GM12878 (cell line): ENCODE results near the gene IMMP2L. TPM values are rescaled to one million over a fixed set of nuclear protein-coding genes. Genes with fewer than 3 reads are reported as not detected.

Experiments
- ATAC-seq: fragments of 200-7000 bp; cut with Tn5 transposase; 3 replicates; pipeline ENCODE4 v1.9.1; 2020; ENCODE audit warnings: mild to moderate bottlenecking, moderate library complexity
- BruUV-seq: library from RNA; stranded (reverse); fragments of 400-500 nt; replicated peaks from 2 replicates; lab custom pipeline; 2021; lab: Mats Ljungman, UMichigan
- CTCF ChIA-PET: fragments of 300-600 bp; sonication (Branson Sonifier 250); formaldehyde crosslinking; extraction: SDS; loops from one replicate; lab custom pipeline; 2021; ENCODE audit warnings: inconsistent platforms; lab: Yijun Ruan, JAX
- POLR2A ChIA-PET: fragments of 350-600 bp; formaldehyde crosslinking; extraction: SDS; loops from one replicate; lab custom pipeline; 2021; ENCODE audit warnings: inconsistent platforms; lab: Charles Lee
- RAD21 ChIA-PET: fragments of 300-600 bp; sonication (Branson Sonifier 250); formaldehyde crosslinking; loops from one replicate; lab custom pipeline; 2023; ENCODE audit warnings: antibody characterized with exemption; ENCODE audit not compliant: unreplicated experiment; lab: Charles Lee
- SMC1A ChIA-PET: fragments of 300-600 bp; sonication (Branson Sonifier 250); formaldehyde crosslinking; loops from one replicate; lab custom pipeline; 2023; ENCODE audit not compliant: unreplicated experiment, uncharacterized antibody; lab: Charles Lee
- DNase-seq: peaks from one replicate; pipeline ENCODE4 v3.0.0-alpha.2; 2011; ENCODE audit warnings: low read depth, low spot score
- FAIRE-seq: peaks from 3 replicates; lab custom pipeline; 2011; peaks lifted over from hg19 to GRCh38; lab: Jason Lieb, UNC
- H2AFZ ChIP-seq: 2 replicates; pipeline ENCODE4 v1.6.0; 2011; ENCODE audit warnings: low read depth, low read length, control low read depth; ENCODE audit not compliant: control insufficient read depth
- H3K27ac ChIP-seq: 2 replicates; pipeline ENCODE4 v1.5.1; 2011; ENCODE audit warnings: control low read depth; ENCODE audit not compliant: control insufficient read depth, insufficient read depth
- H3K27me3 ChIP-seq, 2 experiments: replicated peaks in 1 of 2; 2 replicates each; pipeline versions ENCODE4 v1.6.0 to v1.6.1; 2011; ENCODE audit warnings: low read length in 1 of 2; ENCODE audit not compliant: control insufficient read depth in 2 of 2, insufficient read depth in 2 of 2
- H3K36me3 ChIP-seq, 2 experiments: 2 replicates each; pipeline ENCODE4 v1.5.1; 2011; ENCODE audit warnings: low read length in 1 of 2; ENCODE audit not compliant: control insufficient read depth in 2 of 2, insufficient read depth in 2 of 2
- H3K4me1 ChIP-seq: 2 replicates; pipeline ENCODE4 v1.6.1; 2011; ENCODE audit warnings: mild to moderate bottlenecking, low read length, moderate library complexity, mixed read lengths; ENCODE audit not compliant: control insufficient read depth, insufficient read depth
- H3K4me2 ChIP-seq: 2 replicates; pipeline ENCODE4 v1.6.0; 2011; ENCODE audit warnings: control low read depth; ENCODE audit not compliant: control insufficient read depth, insufficient read depth
- H3K4me3 ChIP-seq: fragments of 200-600 bp; sonication (generic); 2 replicates; pipeline ENCODE4 v1.5.1; 2016
- H3K79me2 ChIP-seq: 2 replicates; pipeline ENCODE4 v1.6.0; 2011; ENCODE audit warnings: low read length; ENCODE audit not compliant: control insufficient read depth, insufficient read depth
- H3K9ac ChIP-seq: 2 replicates; pipeline ENCODE4 v1.8.0; 2011; ENCODE audit warnings: low read length, control low read depth, mixed read lengths; ENCODE audit not compliant: control insufficient read depth, insufficient read depth
- H3K9me3 ChIP-seq: replicated peaks from 3 replicates; pipeline ENCODE4 v1.5.1; 2011; ENCODE audit warnings: mild to moderate bottlenecking, low read length; ENCODE audit not compliant: control insufficient read depth, insufficient read depth
- H4K20me1 ChIP-seq: 2 replicates; pipeline ENCODE4 v1.6.0; 2011; ENCODE audit not compliant: control insufficient read depth, insufficient read depth
- ATF7 ChIP-seq: fragments of 450-650 bp; IDR thresholded peaks from 2 replicates; pipeline ENCODE4 v1.6.1; 2016; ENCODE audit warnings: low read depth, mild to moderate bottlenecking
- BRCA1 ChIP-seq: IDR thresholded peaks from 2 replicates; pipeline ENCODE4 v1.6.1; 2011; ENCODE audit warnings: low read depth, low read length, improper control_type of control experiment
- CHD2 ChIP-seq: IDR thresholded peaks from 2 replicates; pipeline ENCODE4 v1.6.1; 2011; ENCODE audit warnings: low read depth, low read length, improper control_type of control experiment, borderline replicate concordance
- CREM ChIP-seq: IDR thresholded peaks from 2 replicates; pipeline ENCODE4 v1.6.1; 2014; ENCODE audit warnings: antibody characterized with exemption, low read depth
- NR2C1 ChIP-seq: fragments of 450-650 bp; IDR thresholded peaks from 2 replicates; pipeline ENCODE4 v1.6.1; 2017; ENCODE audit warnings: antibody characterized with exemption, mild to moderate bottlenecking, moderate library complexity
- SMC3 ChIP-seq: IDR thresholded peaks from 2 replicates; pipeline ENCODE4 v1.6.1; 2011; ENCODE audit warnings: low read length, improper control_type of control experiment, borderline replicate concordance
- SPI1 ChIP-seq: IDR thresholded peaks from 2 replicates; pipeline ENCODE4 v1.6.1; 2011; ENCODE audit warnings: low read depth, mild to moderate bottlenecking, low read length, moderate library complexity, borderline replicate concordance; ENCODE audit not compliant: insufficient read depth
- SREBF2 ChIP-seq: IDR thresholded peaks from 2 replicates; pipeline ENCODE4 v1.6.1; 2012; ENCODE audit warnings: mild to moderate bottlenecking, low read length
- STAT3 ChIP-seq: IDR thresholded peaks from 2 replicates; pipeline ENCODE4 v1.6.1; 2011; ENCODE audit warnings: low read depth, low read length, improper control_type of control experiment
- ZNF217 ChIP-seq: fragments of 450-650 bp; IDR thresholded peaks from 2 replicates; pipeline ENCODE4 v1.6.1; 2017; ENCODE audit warnings: antibody characterized with exemption, mild to moderate bottlenecking
- WGBS: methylation state at CpG from one replicate; pipeline ENCODE4 v1.1.6; 2016; ENCODE audit warnings: low lambda C conversion rate; ENCODE audit not compliant: insufficient replicate concordance, insufficient coverage; ENCODE audit errors: missing lambda C conversion rate; 5-methylcytosine and 5-hydroxymethylcytosine counted together
- in situ Hi-C: fragments of 300-500 bp; cut with MboI; formaldehyde crosslinking; loops from 9 replicates; pipeline ENCODE4 v1.14.3; 2018; ENCODE audit warnings: mixed read lengths
- intact Hi-C: fragments of 100-400 bp; cut with micrococcal nuclease; formaldehyde crosslinking; loops from one replicate; pipeline ENCODE4 v1.14.2; 2022; ENCODE audit not compliant: unreplicated experiment
- polyA plus RNA-seq, 11 experiments: library from polyadenylated mRNA; depleted of rRNA in 4 of 11; unstranded in 6 of 11; stranded (reverse) in 5 of 11; fragments of >200 nt; fragmentation: Nextera tagmentation in 4 of 11; fragmentation: Illumina TruSeq in 1 of 11; extraction: Ambion mirVana in 4 of 11; extraction: Trizol in 1 of 11; gene quantifications; 1 replicate in 1 of 11; 2 replicates in 10 of 11; pipeline versions ENCODE4 v1.2.1 to v1.2.3, GENCODE V29; 2011 to 2016; ENCODE audit warnings: inconsistent platforms in 2 of 11, missing spikeins in 2 of 11, low read depth in 1 of 11
- total RNA-seq, 4 experiments: library from RNA; depleted of rRNA in 3 of 4; stranded (reverse); fragments of >200 nt in 3 of 4; fragmentation: Illumina TruSeq in 1 of 4; extraction: Trizol in 1 of 4; gene quantifications; 2 replicates each; pipeline versions ENCODE4 v1.2.1 to v1.2.3, GENCODE V29; 2013 to 2021
- TF ChIP-seq, protein P1 (sequence below): IDR thresholded peaks from 2 replicates; pipeline ENCODE4 v1.6.1; 2011; ENCODE audit warnings: borderline replicate concordance, low read depth, mild to moderate bottlenecking, moderate library complexity, low read length; ENCODE audit not compliant: insufficient read depth, poor library complexity, severe bottlenecking
- TF ChIP-seq, protein P2 (sequence below): IDR thresholded peaks from 2 replicates; pipeline ENCODE4 v1.6.1; 2011; ENCODE audit warnings: low read depth, mild to moderate bottlenecking, low read length, moderate library complexity, borderline replicate concordance; ENCODE audit errors: extremely low read depth
- TF ChIP-seq, protein P3 (sequence below): IDR thresholded peaks from 2 replicates; pipeline ENCODE4 v1.6.1; 2011; ENCODE audit warnings: borderline replicate concordance, low read depth, mild to moderate bottlenecking, moderate library complexity, mixed read lengths, low read length; ENCODE audit not compliant: insufficient read depth; ENCODE audit errors: extremely low read length
- TF ChIP-seq, protein P4 (sequence below): IDR thresholded peaks from 2 replicates; pipeline ENCODE4 v1.6.1; 2012; ENCODE audit warnings: low read depth, low read length, improper control_type of control experiment
- TF ChIP-seq, protein P5 (sequence below): fragments of 450-650 bp; IDR thresholded peaks from 2 replicates; pipeline ENCODE4 v1.6.1; 2016; ENCODE audit warnings: mild to moderate bottlenecking

Gene IMMP2L
- total and polyA plus RNA-seq, 10 of the 15 experiments (the other 5 are each of a cell fraction or from before 2014, with no cell fraction given): 12.6 to 46.3 (median 19.6) TPM

DNA sequence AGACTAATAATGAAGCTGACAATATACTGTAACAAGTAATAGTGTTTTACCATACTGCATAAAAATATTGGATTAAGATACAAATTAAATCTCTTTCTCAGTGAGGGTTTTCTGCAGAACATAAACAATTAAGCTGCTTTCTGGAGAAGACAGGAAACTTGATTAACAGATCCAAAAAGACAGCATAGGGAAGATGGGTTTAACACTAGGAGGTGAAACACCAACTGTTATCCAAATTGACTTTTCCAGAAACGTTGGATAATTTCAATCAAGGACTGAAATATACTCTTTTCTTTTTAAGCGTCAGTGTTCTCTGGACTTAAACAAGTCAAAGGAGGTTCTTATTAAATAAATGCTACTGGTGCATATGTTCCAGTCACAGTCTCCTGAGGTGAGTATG, 45.3 kb upstream of the IMMP2L start (continued):
- TF ChIP-seq, protein P1, sequence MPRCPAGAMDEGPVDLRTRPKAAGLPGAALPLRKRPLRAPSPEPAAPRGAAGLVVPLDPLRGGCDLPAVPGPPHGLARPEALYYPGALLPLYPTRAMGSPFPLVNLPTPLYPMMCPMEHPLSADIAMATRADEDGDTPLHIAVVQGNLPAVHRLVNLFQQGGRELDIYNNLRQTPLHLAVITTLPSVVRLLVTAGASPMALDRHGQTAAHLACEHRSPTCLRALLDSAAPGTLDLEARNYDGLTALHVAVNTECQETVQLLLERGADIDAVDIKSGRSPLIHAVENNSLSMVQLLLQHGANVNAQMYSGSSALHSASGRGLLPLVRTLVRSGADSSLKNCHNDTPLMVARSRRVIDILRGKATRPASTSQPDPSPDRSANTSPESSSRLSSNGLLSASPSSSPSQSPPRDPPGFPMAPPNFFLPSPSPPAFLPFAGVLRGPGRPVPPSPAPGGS: no peak
- TF ChIP-seq NR2C1: no peak

DNA sequence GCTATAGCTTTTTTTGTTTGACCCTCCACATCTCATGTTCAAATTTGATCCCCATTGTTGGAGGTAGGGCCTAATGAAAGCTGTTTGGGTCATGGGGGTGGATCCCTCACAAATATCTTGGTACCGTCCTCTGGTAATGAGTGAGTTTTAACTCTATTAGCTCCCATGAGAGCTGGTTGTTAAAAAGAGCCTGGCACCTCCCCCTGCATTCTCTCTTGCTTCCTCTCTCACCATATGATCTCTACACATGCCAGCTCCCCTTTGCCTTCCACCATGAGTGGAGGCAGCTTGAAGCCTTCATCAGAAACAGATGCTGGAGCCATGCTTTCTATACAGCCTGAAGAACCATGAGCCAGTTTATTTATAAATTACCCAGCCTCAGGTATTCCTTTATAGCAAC, 43.0 kb upstream of the IMMP2L start:
- in situ Hi-C loops: no loop called here
- ChIA-PET SMC1A (no interaction called here), RAD21 (no interaction called here), POLR2A (no interaction called here), CTCF (no interaction called here)
- no peaks in the 10 kb centered on the region for H4K20me1 ChIP-seq
- no peaks in the 10 kb centered on the region for H3K27me3 ChIP-seq
- no peak for FAIRE-seq
- no peak overlapping the region for H3K4me3 ChIP-seq
- intact Hi-C loops: no loop called here
- H3K36me3 ChIP-seq: no peaks in the 10 kb centered on the region
- 0% methylated on average over 1 of the region's 1 CpG for WGBS
- H3K4me2 ChIP-seq: no peak overlapping the region
- DNase-seq: no peak
- H3K4me1 ChIP-seq: no peaks in the 10 kb centered on the region
- no peak overlapping the region for H3K9ac ChIP-seq
- no TSS peak for BruUV-seq
- TF ChIP-seq, protein P2, sequence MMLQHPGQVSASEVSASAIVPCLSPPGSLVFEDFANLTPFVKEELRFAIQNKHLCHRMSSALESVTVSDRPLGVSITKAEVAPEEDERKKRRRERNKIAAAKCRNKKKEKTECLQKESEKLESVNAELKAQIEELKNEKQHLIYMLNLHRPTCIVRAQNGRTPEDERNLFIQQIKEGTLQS: no peak
- TF ChIP-seq CREM (no peak), SREBF2 (no peak), STAT3 (no peak), SPI1 (no peak), ZNF217 (no peak), ATF7 (no peak), CHD2 (no peak), SMC3 (no peak), BRCA1 (no peak)
- TF ChIP-seq, protein P3, sequence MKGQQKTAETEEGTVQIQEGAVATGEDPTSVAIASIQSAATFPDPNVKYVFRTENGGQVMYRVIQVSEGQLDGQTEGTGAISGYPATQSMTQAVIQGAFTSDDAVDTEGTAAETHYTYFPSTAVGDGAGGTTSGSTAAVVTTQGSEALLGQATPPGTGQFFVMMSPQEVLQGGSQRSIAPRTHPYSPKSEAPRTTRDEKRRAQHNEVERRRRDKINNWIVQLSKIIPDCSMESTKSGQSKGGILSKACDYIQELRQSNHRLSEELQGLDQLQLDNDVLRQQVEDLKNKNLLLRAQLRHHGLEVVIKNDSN: no peak
- TF ChIP-seq, protein P4, sequence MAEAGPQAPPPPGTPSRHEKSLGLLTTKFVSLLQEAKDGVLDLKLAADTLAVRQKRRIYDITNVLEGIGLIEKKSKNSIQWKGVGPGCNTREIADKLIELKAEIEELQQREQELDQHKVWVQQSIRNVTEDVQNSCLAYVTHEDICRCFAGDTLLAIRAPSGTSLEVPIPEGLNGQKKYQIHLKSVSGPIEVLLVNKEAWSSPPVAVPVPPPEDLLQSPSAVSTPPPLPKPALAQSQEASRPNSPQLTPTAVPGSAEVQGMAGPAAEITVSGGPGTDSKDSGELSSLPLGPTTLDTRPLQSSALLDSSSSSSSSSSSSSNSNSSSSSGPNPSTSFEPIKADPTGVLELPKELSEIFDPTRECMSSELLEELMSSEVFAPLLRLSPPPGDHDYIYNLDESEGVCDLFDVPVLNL: no peak
- TF ChIP-seq, protein P5, sequence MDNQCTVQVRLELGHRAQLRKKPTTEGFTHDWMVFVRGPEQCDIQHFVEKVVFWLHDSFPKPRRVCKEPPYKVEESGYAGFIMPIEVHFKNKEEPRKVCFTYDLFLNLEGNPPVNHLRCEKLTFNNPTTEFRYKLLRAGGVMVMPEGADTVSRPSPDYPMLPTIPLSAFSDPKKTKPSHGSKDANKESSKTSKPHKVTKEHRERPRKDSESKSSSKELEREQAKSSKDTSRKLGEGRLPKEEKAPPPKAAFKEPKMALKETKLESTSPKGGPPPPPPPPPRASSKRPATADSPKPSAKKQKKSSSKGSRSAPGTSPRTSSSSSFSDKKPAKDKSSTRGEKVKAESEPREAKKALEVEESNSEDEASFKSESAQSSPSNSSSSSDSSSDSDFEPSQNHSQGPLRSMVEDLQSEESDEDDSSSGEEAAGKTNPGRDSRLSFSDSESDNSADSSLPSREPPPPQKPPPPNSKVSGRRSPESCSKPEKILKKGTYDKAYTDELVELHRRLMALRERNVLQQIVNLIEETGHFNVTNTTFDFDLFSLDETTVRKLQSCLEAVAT: no peak
- no peak overlapping the region for H2AFZ ChIP-seq
- no peak overlapping the region for H3K27ac ChIP-seq
- H3K9me3 ChIP-seq: no peaks in the 10 kb centered on the region
- no peak for ATAC-seq
- H3K79me2 ChIP-seq: no peaks in the 10 kb centered on the region
